DOHH2 (cell line): ENCODE data around the gene ARHGEF7.

Experiments
- EZH2phosphoT487 ChIP-seq: fragments of 200-600 bp; sonication (generic); IDR thresholded peaks from 2 replicates; pipeline ENCODE4 v1.6.1; 2017; ENCODE audit warnings: borderline replicate concordance, mild to moderate bottlenecking, antibody characterized with exemption, low read length, moderate library complexity, mixed read lengths
- TF ChIP-seq, protein P1 (sequence below): fragments of 200-600 bp; sonication (generic); IDR thresholded peaks from one replicate; pipeline ENCODE4 v1.5.1; 2014; ENCODE audit warnings: antibody characterized with exemption, mild to moderate bottlenecking, low read depth, low read length; ENCODE audit not compliant: poor library complexity, severe bottlenecking

DNA sequence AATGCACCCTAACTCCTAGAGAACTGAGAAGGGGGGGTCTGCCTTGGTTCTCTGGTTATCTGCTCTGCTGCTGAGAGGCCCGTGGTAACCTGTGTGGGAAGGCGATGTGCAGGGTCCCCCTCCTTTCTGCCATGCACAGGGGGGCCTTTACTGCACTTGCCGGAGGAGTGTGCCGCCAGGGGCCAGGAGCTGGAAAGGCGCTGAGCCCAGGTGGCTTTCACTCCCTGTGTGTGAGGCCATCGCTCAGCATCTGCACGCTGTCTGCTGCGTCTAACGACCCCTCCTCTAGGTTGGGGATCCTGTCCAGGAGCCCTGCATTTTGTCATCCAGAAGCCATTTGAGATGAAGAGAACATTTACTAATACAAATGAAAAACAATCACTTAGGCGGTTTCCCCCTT, 168.3 kb downstream of the ARHGEF7 start:
- TF ChIP-seq, protein P1, sequence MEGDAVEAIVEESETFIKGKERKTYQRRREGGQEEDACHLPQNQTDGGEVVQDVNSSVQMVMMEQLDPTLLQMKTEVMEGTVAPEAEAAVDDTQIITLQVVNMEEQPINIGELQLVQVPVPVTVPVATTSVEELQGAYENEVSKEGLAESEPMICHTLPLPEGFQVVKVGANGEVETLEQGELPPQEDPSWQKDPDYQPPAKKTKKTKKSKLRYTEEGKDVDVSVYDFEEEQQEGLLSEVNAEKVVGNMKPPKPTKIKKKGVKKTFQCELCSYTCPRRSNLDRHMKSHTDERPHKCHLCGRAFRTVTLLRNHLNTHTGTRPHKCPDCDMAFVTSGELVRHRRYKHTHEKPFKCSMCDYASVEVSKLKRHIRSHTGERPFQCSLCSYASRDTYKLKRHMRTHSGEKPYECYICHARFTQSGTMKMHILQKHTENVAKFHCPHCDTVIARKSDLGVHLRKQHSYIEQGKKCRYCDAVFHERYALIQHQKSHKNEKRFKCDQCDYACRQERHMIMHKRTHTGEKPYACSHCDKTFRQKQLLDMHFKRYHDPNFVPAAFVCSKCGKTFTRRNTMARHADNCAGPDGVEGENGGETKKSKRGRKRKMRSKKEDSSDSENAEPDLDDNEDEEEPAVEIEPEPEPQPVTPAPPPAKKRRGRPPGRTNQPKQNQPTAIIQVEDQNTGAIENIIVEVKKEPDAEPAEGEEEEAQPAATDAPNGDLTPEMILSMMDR = no peak
- TF ChIP-seq EZH2phosphoT487 = no peak
